Caco-2 (cell line): ENCODE results near the gene PITX2. TPM values are rescaled to one million over a fixed set of nuclear protein-coding genes. Genes with fewer than 3 reads are reported as not detected.
A peak's percentile ranks its signal among the peaks of the same experiment; 100 is the strongest.

ENCODE experiments used
- BruUV-seq: library from RNA; stranded (reverse); fragments of 400-500 nt; replicated peaks from 2 replicates; lab custom pipeline; 2021; lab: Mats Ljungman, UMichigan
- CTCF ChIA-PET: fragments of 300-600 bp; sonication (Branson Sonifier 250); formaldehyde crosslinking; loops from one replicate; lab custom pipeline; 2022; ENCODE audit warnings: antibody characterized with exemption; lab: Charles Lee
- POLR2A ChIA-PET: fragments of 300-600 bp; sonication (Branson Sonifier 250); formaldehyde crosslinking; loops from one replicate; lab custom pipeline; 2022; ENCODE audit warnings: antibody characterized with exemption; lab: Charles Lee
- DNase-seq, 2 experiments: peaks; one replicate each; pipeline versions ENCODE4 v3.0.0 to v3.0.0-alpha.2; 2020 to 2022
- H3K27me3 ChIP-seq: replicated peaks from 2 replicates; pipeline ENCODE4 v1.6.0; 2011; ENCODE audit warnings: low read length; ENCODE audit not compliant: control insufficient read depth, insufficient read depth
- H3K36me3 ChIP-seq: 2 replicates; pipeline ENCODE4 v1.5.1; 2011; ENCODE audit warnings: low read length; ENCODE audit not compliant: control insufficient read depth, insufficient read depth
- H3K4me1 ChIP-seq: fragments of 250-450 bp; sonication (Bioruptor Pico); 2 replicates; pipeline ENCODE4 v1.5.1; 2020; ENCODE audit warnings: mild to moderate bottlenecking
- H3K4me3 ChIP-seq: 2 replicates; pipeline ENCODE4 v1.5.1; 2011; ENCODE audit warnings: low read depth, mild to moderate bottlenecking, control low read depth, low read length
- H3K9me3 ChIP-seq: fragments of 250-450 bp; sonication (Bioruptor Pico); 2 replicates; pipeline ENCODE4 v1.5.1; 2020; ENCODE audit warnings: mild to moderate bottlenecking, moderate library complexity
- H3K27ac Mint-ChIP-seq: one replicate; pipeline ENCODE4 v1.8.0; 2022; ENCODE audit warnings: mixed read lengths; ENCODE audit not compliant: unreplicated experiment
- H3K27me3 Mint-ChIP-seq: one replicate; pipeline ENCODE4 v1.8.0; 2022; ENCODE audit warnings: mixed read lengths; ENCODE audit not compliant: insufficient read depth, unreplicated experiment
- H3K36me3 Mint-ChIP-seq: one replicate; pipeline ENCODE4 v1.8.0; 2022; ENCODE audit warnings: mild to moderate bottlenecking, mixed read lengths; ENCODE audit not compliant: insufficient read depth, unreplicated experiment
- H3K4me1 Mint-ChIP-seq: one replicate; pipeline ENCODE4 v1.8.0; 2022; ENCODE audit warnings: low read depth, mixed read lengths; ENCODE audit not compliant: unreplicated experiment
- H3K4me3 Mint-ChIP-seq: one replicate; pipeline ENCODE4 v1.8.0; 2022; ENCODE audit warnings: mild to moderate bottlenecking, moderate library complexity, mixed read lengths; ENCODE audit not compliant: unreplicated experiment
- H3K9me3 Mint-ChIP-seq: one replicate; pipeline ENCODE4 v1.8.0; 2022; ENCODE audit warnings: mixed read lengths; ENCODE audit not compliant: unreplicated experiment
- CTCF ChIP-seq, 2 experiments: fragments of 200-600 bp in 1 of 2; IDR thresholded peaks; 1 replicate in 1 of 2; 2 replicates in 1 of 2; pipeline versions ENCODE4 v1.5.1 to v1.8.0; 2011 to 2022; ENCODE audit warnings: antibody characterized with exemption in 1 of 2, control low read depth in 1 of 2, inconsistent platforms in 1 of 2, low read depth in 1 of 2, low read length in 1 of 2, mild to moderate bottlenecking in 1 of 2, moderate library complexity in 1 of 2; ENCODE audit not compliant: insufficient read depth in 1 of 2, severe bottlenecking in 1 of 2, unreplicated experiment in 1 of 2
- intact Hi-C: fragments of 100-400 bp; cut with micrococcal nuclease; formaldehyde crosslinking; loops from one replicate; pipeline ENCODE4 v1.10.0; 2022; ENCODE audit not compliant: unreplicated experiment
- total RNA-seq: library from RNA; stranded (reverse); gene quantifications from 2 replicates; pipeline ENCODE4 v1.2.3, GENCODE V29; 2022

PITX2 gene
- total RNA-seq, 1 experiment from 2014 or later = 82.8 TPM

- H3K4me1 ChIP-seq = peaks cover 41% of the 10 kb centered on the region
- intact Hi-C loops = no loop called here
- BruUV-seq = no TSS peak
- H3K36me3 Mint-ChIP-seq = no peaks in the 10 kb centered on the region
- peaks cover 4% of the 10 kb centered on the region for H3K9me3 Mint-ChIP-seq
- DNase-seq = no peak
- no peaks in the 10 kb centered on the region for H3K27me3 ChIP-seq
- TF ChIP-seq CTCF (IDR thresholded peaks at IDR 0.05; ENCODE audit: insufficient read depth in 1 of 2, low read depth in 1 of 2, low read length in 1 of 2, severe bottlenecking in 1 of 2, unreplicated experiment in 1 of 2) = no peak
- peaks cover 33% of the 10 kb centered on the region for H3K4me1 Mint-ChIP-seq
- POLR2A ChIA-PET = no interaction called here
- H3K4me3 Mint-ChIP-seq = no peak overlapping the region
- no peaks in the 10 kb centered on the region for H3K27me3 Mint-ChIP-seq
- no peaks in the 10 kb centered on the region for H3K36me3 ChIP-seq
- no peak overlapping the region for H3K4me3 ChIP-seq
- peak overlapping the region; percentile 58 for H3K27ac Mint-ChIP-seq
- H3K9me3 ChIP-seq = no peaks in the 10 kb centered on the region
- CTCF ChIA-PET = interaction anchor here (0.7 kb wide), 1 partner anchor 157 kb away, joined by 7 read pairs; no protein-coding TSS in a partner anchor
Observed at GRCh38 chr4:110663738-110664444, 41.0 kb upstream of the PITX2 start.

- no peaks in the 10 kb centered on the region for H3K9me3 ChIP-seq
- no peaks in the 10 kb centered on the region for H3K36me3 ChIP-seq
- intact Hi-C loops = no loop called here
- no peaks in the 10 kb centered on the region for H3K27me3 ChIP-seq
- DNase-seq = no peak
- Mint-ChIP-seq H3K4me1 (peaks cover 33% of the 10 kb centered on the region), H3K4me3 (no peak overlapping the region), H3K27ac (no peak overlapping the region), H3K36me3 (no peaks in the 10 kb centered on the region), H3K27me3 (no peaks in the 10 kb centered on the region), H3K9me3 (peaks cover 9% of the 10 kb centered on the region)
- TF ChIP-seq CTCF (IDR thresholded peaks at IDR 0.05; ENCODE audit: insufficient read depth in 1 of 2, low read depth in 1 of 2, low read length in 1 of 2, severe bottlenecking in 1 of 2, unreplicated experiment in 1 of 2) = no peak
- POLR2A ChIA-PET = no interaction called here
- CTCF ChIA-PET = no interaction called here
- H3K4me3 ChIP-seq = no peak overlapping the region
- peaks cover 41% of the 10 kb centered on the region for H3K4me1 ChIP-seq
- BruUV-seq = no TSS peak
Observed at GRCh38 chr4:110663206-110663605, 40.3 kb upstream of the PITX2 start.

DNA sequence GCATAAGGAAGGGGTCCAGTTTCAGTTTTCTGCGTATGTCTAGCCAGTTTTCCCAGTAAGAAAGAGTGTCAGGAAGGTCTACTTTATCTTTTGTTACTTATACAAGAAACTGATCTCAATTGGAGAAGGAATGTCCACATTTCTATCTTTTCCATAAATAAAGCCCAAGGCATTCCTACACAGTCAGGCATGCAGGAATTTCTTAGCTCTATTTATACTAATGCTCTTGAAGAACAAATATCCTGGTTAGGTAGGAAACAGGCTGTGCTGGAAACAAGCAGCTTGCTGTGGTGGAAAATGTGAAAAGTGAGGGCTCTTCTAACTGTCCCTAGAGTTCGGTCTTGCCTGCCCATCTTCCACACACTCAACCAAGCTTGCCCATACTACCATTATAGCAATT lies 37.9 kb upstream of the PITX2 start:
- TF ChIP-seq CTCF (IDR thresholded peaks at IDR 0.05; ENCODE audit: insufficient read depth in 1 of 2, low read depth in 1 of 2, low read length in 1 of 2, severe bottlenecking in 1 of 2, unreplicated experiment in 1 of 2) = no peak
- peaks cover 21% of the 10 kb centered on the region for H3K9me3 Mint-ChIP-seq
- H3K27me3 Mint-ChIP-seq = no peaks in the 10 kb centered on the region
- Histone ChIP-seq H3K4me1 (peaks cover 27% of the 10 kb centered on the region), H3K9me3 (no peaks in the 10 kb centered on the region), H3K36me3 (no peaks in the 10 kb centered on the region), H3K27me3 (no peaks in the 10 kb centered on the region), H3K4me3 (no peak overlapping the region)
- no peak overlapping the region for H3K4me3 Mint-ChIP-seq
- H3K27ac Mint-ChIP-seq = no peak overlapping the region
- peaks cover 44% of the 10 kb centered on the region for H3K4me1 Mint-ChIP-seq
- CTCF ChIA-PET = no interaction called here
- no peak for DNase-seq
- no TSS peak for BruUV-seq
- POLR2A ChIA-PET = no interaction called here
- intact Hi-C loops = no loop called here
- no peaks in the 10 kb centered on the region for H3K36me3 Mint-ChIP-seq
